ENCODE data around the gene ZFAND2B. TPM values are rescaled to one million over a fixed set of nuclear protein-coding genes. Genes with fewer than 3 reads are reported as not detected.

Gene ZFAND2B
- total RNA-seq, 1 donor from 2014 or later, result 29.3 TPM

- Mint-ChIP-seq H3K4me1 (ENCODE audit: low read depth) (peaks cover 18% of the 10 kb centered on the region), H3K27me3 (no peaks in the 10 kb centered on the region), H3K27ac (peak overlapping the region; percentile 99), H3K4me3 (ENCODE audit: low read depth) (peak overlapping the region; percentile 98), H3K36me3 (ENCODE audit: insufficient read depth) (peaks cover 14% of the 10 kb centered on the region), H3K9me3 (ENCODE audit: low read depth) (no peaks in the 10 kb centered on the region)
- DNase-seq (ENCODE audit: low spot score, unreplicated experiment), result no peak
- TF ChIP-seq CTCF (IDR thresholded peaks at IDR 0.05; ENCODE audit: unreplicated experiment), result no peak
Observed at GRCh38 chr2:219230059-219230540, 23.5 kb downstream of the ZFAND2B start.

GRCh38 chr2:219234331-219234730, 27.7 kb downstream of the ZFAND2B start:
- no peak for DNase-seq (ENCODE audit: low spot score, unreplicated experiment)
- no peak overlapping the region for H3K4me3 Mint-ChIP-seq (ENCODE audit: low read depth)
- H3K4me1 Mint-ChIP-seq (ENCODE audit: low read depth), result peaks cover 9% of the 10 kb centered on the region
- H3K27me3 Mint-ChIP-seq, result no peaks in the 10 kb centered on the region
- no peaks in the 10 kb centered on the region for H3K9me3 Mint-ChIP-seq (ENCODE audit: low read depth)
- H3K27ac Mint-ChIP-seq, result no peak overlapping the region
- peaks cover 21% of the 10 kb centered on the region for H3K36me3 Mint-ChIP-seq (ENCODE audit: insufficient read depth)
- TF ChIP-seq CTCF (IDR thresholded peaks at IDR 0.05; ENCODE audit: unreplicated experiment), result no peak

GRCh38 chr2:219243291-219243761, 36.7 kb downstream of the ZFAND2B start:
- Mint-ChIP-seq H3K27ac (peak overlapping the region; percentile 41), H3K4me1 (ENCODE audit: low read depth) (peaks cover 8% of the 10 kb centered on the region), H3K27me3 (no peaks in the 10 kb centered on the region), H3K36me3 (ENCODE audit: insufficient read depth) (no peaks in the 10 kb centered on the region), H3K4me3 (ENCODE audit: low read depth) (peak overlapping the region; percentile 47), H3K9me3 (ENCODE audit: low read depth) (no peaks in the 10 kb centered on the region)
- TF ChIP-seq CTCF (IDR thresholded peaks at IDR 0.05; ENCODE audit: unreplicated experiment), result no peak
- DNase-seq (ENCODE audit: low spot score, unreplicated experiment), result no peak

- Mint-ChIP-seq H3K4me1 (ENCODE audit: low read depth) (peaks cover 19% of the 10 kb centered on the region), H3K27ac (peak overlapping the region; percentile 99), H3K9me3 (ENCODE audit: low read depth) (no peaks in the 10 kb centered on the region), H3K4me3 (ENCODE audit: low read depth) (peak overlapping the region; percentile 89), H3K36me3 (ENCODE audit: insufficient read depth) (no peaks in the 10 kb centered on the region), H3K27me3 (no peaks in the 10 kb centered on the region)
- no peak for DNase-seq (ENCODE audit: low spot score, unreplicated experiment)
- TF ChIP-seq CTCF (IDR thresholded peaks at IDR 0.05; ENCODE audit: unreplicated experiment), result no peak
Observed at GRCh38 chr2:219244789-219245147, 38.2 kb downstream of the ZFAND2B start.

- H3K36me3 Mint-ChIP-seq (ENCODE audit: insufficient read depth), result no peaks in the 10 kb centered on the region
- H3K4me1 Mint-ChIP-seq (ENCODE audit: low read depth), result peaks cover 21% of the 10 kb centered on the region
- DNase-seq (ENCODE audit: low spot score, unreplicated experiment), result peak; percentile 93
- TF ChIP-seq CTCF (IDR thresholded peaks at IDR 0.05; ENCODE audit: unreplicated experiment), result no peak
- H3K4me3 Mint-ChIP-seq (ENCODE audit: low read depth), result peak within 1 kb of the TSS; percentile 89
- H3K27ac Mint-ChIP-seq, result peak within 1 kb of the TSS; percentile 99
- H3K27me3 Mint-ChIP-seq, result no peaks in the 10 kb centered on the region
- H3K9me3 Mint-ChIP-seq (ENCODE audit: low read depth), result no peaks in the 10 kb centered on the region
Observed at GRCh38 chr2:219245148-219245898, 38.7 kb downstream of the ZFAND2B start, which contains the start of the genes GLB1L and STK16. TSS of gene GLB1L (minus strand) at chr2:219245444. CDS start at chr2:219243573, 1,871 bp downstream. TSS of gene STK16 (plus strand) at chr2:219245479. CDS start at chr2:219246000, 521 bp downstream.
